ENCODE data around the gene IL31RA. TPM values are rescaled to one million over a fixed set of nuclear protein-coding genes. Genes with fewer than 3 reads are reported as not detected.

IL31RA gene
- total RNA-seq, 4 donors from 2014 or later, result not detected

DNA sequence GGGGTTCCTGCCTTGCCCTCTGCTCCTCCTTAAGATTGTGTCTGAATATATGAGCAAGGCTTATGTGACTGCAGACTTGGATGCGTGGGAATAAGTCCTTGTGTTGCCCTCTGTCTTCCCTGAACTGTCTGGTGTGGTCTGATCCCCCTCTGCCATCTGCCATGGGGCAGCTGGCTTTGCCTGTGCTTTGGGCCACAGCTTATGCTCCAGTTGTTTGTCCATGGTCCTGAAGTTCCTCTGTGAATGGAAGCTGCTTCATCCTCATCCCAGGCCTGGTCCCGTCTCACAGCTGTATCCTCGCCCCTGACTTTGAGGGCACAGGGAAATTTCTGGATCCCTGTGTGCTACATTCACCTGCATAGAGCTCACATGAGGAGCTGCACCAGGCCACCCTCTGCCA lies 14.7 kb downstream of the IL31RA start:
- WGBS, 2 donors (ENCODE audit: low coverage in 1 of 2), result 80% methylated on average over 3 of the region's 3 CpGs; no CpG with 5 or more reads in 1 of the 2 donors
- H3K36me3 ChIP-seq, result no peaks in the 10 kb centered on the region
- DNase-seq, result no peak
- H3K27ac ChIP-seq, result no peak overlapping the region
- in situ Hi-C loops (cut with MboI; ENCODE audit: low pct_ligation_motif_present in 1 of 4, low pct_unique_long_range_greater_than_20kb in 1 of 4, low sequenced_read_pairs in 3 of 4) (no loop called here), intact Hi-C loops (cut with DNase I; ENCODE audit: low total_unique reads) (no loop called here)
- H3K4me3 ChIP-seq, result no peak overlapping the region
- no peaks in the 10 kb centered on the region for H3K4me1 ChIP-seq
- no peaks in the 10 kb centered on the region for H3K9me3 ChIP-seq
- H3K27me3 ChIP-seq, result no peaks in the 10 kb centered on the region
- TF ChIP-seq CTCF (IDR thresholded peaks at IDR 0.05) (no peak), EP300 (IDR thresholded peaks at IDR 0.05; ENCODE audit: low read depth) (no peak), POLR2AphosphoS5 (IDR thresholded peaks at IDR 0.05) (no peak), POLR2A (IDR thresholded peaks at IDR 0.05) (no peak)

DNA sequence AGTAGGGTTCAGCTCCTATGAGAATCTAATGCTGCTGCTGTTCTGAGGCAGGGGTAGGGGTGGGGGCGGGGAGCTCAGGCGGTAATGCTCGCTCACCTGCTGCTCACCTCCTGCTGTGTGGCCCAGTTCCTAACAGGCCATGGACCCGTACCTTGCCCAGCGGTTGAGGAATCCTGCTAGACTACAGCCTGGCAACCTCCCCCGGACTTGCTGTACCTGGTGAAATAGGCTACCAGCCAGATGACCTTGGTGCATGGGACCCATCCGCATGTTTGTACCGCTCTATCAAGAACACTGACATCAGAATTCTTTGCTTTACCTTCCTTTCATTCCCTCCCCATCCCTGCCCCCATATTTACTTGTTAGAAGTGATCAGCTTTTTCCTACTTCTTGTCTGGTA lies 15.3 kb downstream of the IL31RA start:
- TF ChIP-seq POLR2A (IDR thresholded peaks at IDR 0.05) (no peak), EP300 (IDR thresholded peaks at IDR 0.05; ENCODE audit: low read depth) (no peak), POLR2AphosphoS5 (IDR thresholded peaks at IDR 0.05) (no peak), CTCF (IDR thresholded peaks at IDR 0.05) (no peak)
- no peaks in the 10 kb centered on the region for H3K36me3 ChIP-seq
- 90 to 100% methylated on average over 4 to 8 of the region's 8 CpGs for WGBS, 2 donors (ENCODE audit: low coverage in 1 of 2)
- no peaks in the 10 kb centered on the region for H3K9me3 ChIP-seq
- in situ Hi-C loops (cut with MboI; ENCODE audit: low pct_ligation_motif_present in 1 of 4, low pct_unique_long_range_greater_than_20kb in 1 of 4, low sequenced_read_pairs in 3 of 4) (no loop called here), intact Hi-C loops (cut with DNase I; ENCODE audit: low total_unique reads) (no loop called here)
- no peaks in the 10 kb centered on the region for H3K27me3 ChIP-seq
- H3K4me3 ChIP-seq, result no peak overlapping the region
- no peaks in the 10 kb centered on the region for H3K4me1 ChIP-seq
- no peak overlapping the region for H3K27ac ChIP-seq
- no peak for DNase-seq

DNA sequence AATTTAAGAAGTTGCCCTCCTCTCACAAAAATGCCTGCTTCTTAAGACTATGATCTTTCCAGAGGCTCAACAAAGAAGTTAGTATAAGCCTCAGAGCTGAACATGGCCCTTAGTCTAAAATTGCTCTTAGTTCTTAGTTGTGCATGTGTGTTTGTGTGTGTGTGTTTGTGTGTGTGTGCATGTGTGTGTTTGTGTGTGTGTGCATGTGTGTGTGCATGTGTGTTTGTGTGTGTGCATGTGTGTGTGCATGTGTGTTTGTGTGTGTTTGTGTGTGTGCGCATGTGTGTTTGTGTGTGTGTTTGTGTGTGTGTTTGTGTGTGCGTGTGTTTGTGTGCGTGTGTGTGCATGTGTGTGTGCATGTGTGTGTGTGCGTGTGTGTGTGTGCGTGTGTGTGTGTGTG lies 15.8 kb downstream of the IL31RA start:
- Histone ChIP-seq H3K4me3 (no peak overlapping the region), H3K9me3 (no peaks in the 10 kb centered on the region), H3K4me1 (no peaks in the 10 kb centered on the region), H3K27me3 (no peaks in the 10 kb centered on the region), H3K27ac (no peak overlapping the region), H3K36me3 (no peaks in the 10 kb centered on the region)
- in situ Hi-C loops (cut with MboI; ENCODE audit: low pct_ligation_motif_present in 1 of 4, low pct_unique_long_range_greater_than_20kb in 1 of 4, low sequenced_read_pairs in 3 of 4), result no loop called here
- intact Hi-C loops (cut with DNase I; ENCODE audit: low total_unique reads), result no loop called here
- no peak for TF ChIP-seq POLR2A (IDR thresholded peaks at IDR 0.05)
- no peak for TF ChIP-seq POLR2AphosphoS5 (IDR thresholded peaks at IDR 0.05)
- no peak for TF ChIP-seq CTCF (IDR thresholded peaks at IDR 0.05)
- no peak for TF ChIP-seq EP300 (IDR thresholded peaks at IDR 0.05; ENCODE audit: low read depth)
- 43% methylated on average over 5 of the region's 5 CpGs; no CpG with 5 or more reads in 1 of the 2 donors for WGBS, 2 donors (ENCODE audit: low coverage in 1 of 2)
- DNase-seq, result no peak

DNA sequence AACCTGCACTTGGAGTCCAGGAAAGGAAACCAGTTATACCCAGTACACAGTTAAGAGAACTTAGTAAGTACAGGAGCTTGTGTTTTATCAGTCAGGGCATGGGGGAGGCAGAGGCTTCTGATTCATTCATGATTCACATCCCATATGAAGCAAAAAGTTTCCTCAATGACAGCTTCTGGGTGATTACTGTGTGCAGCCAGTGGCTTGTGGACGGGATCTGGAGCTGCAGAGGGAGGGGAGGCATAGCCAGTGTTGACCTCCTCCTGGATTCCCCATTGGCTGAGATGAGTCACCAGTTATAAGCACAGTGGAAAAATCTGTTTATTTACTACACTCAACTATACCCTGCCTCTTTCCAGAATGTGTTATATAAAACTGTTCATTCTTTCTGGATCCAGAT lies 17.7 kb downstream of the IL31RA start:
- Histone ChIP-seq H3K27ac (no peak overlapping the region), H3K4me1 (no peaks in the 10 kb centered on the region), H3K9me3 (no peaks in the 10 kb centered on the region), H3K27me3 (no peaks in the 10 kb centered on the region), H3K4me3 (no peak overlapping the region), H3K36me3 (no peaks in the 10 kb centered on the region)
- TF ChIP-seq EP300 (IDR thresholded peaks at IDR 0.05; ENCODE audit: low read depth) (no peak), POLR2AphosphoS5 (IDR thresholded peaks at IDR 0.05) (no peak), POLR2A (IDR thresholded peaks at IDR 0.05) (no peak), CTCF (IDR thresholded peaks at IDR 0.05) (no peak)
- 13 to 33% methylated on average over 1 of the region's 1 CpG for WGBS, 2 donors (ENCODE audit: low coverage in 1 of 2)
- no peak for DNase-seq
- intact Hi-C loops (cut with DNase I; ENCODE audit: low total_unique reads), result no loop called here
- in situ Hi-C loops (cut with MboI; ENCODE audit: low pct_ligation_motif_present in 1 of 4, low pct_unique_long_range_greater_than_20kb in 1 of 4, low sequenced_read_pairs in 3 of 4), result no loop called here

All from transverse colon (tissue), 4 donors.